BJ (cell line): Measurements from ENCODE around the gene LRRC43. TPM values are rescaled to one million over a fixed set of nuclear protein-coding genes. Genes with fewer than 3 reads are reported as not detected.

Experiments used
- CTCF ChIA-PET: fragments of 350-600 bp; formaldehyde crosslinking; extraction: SDS; loops from one replicate; lab custom pipeline; 2021; ENCODE audit warnings: antibody characterized with exemption, inconsistent platforms; lab: Yijun Ruan, JAX
- POLR2A ChIA-PET: fragments of 300-600 bp; sonication (Branson Sonifier 250); formaldehyde crosslinking; extraction: SDS; loops from one replicate; lab custom pipeline; 2021; ENCODE audit warnings: antibody characterized with exemption; lab: Charles Lee
- DNase-seq: peaks from one replicate; pipeline ENCODE4 v3.0.0-alpha.2; 2011; ENCODE audit warnings: low read depth
- H3K27me3 ChIP-seq: 2 replicates; pipeline ENCODE4 v1.6.0; 2011; ENCODE audit warnings: low read length; ENCODE audit not compliant: control insufficient read depth, insufficient read depth
- H3K36me3 ChIP-seq: 2 replicates; pipeline ENCODE4 v1.5.1; 2011; ENCODE audit warnings: low read length; ENCODE audit not compliant: control insufficient read depth, insufficient read depth
- H3K4me3 ChIP-seq: 2 replicates; pipeline ENCODE4 v1.5.1; 2011; ENCODE audit warnings: low read depth, mild to moderate bottlenecking, control low read depth, low read length
- CTCF ChIP-seq: IDR thresholded peaks from 2 replicates; pipeline ENCODE4 v1.5.1; 2011; ENCODE audit warnings: low read depth, mild to moderate bottlenecking, control low read depth, inconsistent platforms, low read length, moderate library complexity; ENCODE audit not compliant: insufficient read depth
- polyA plus RNA-seq: library from polyadenylated mRNA; depleted of rRNA; stranded (reverse); fragments of >200 nt; gene quantifications from 2 replicates; pipeline ENCODE4 v1.2.3, GENCODE V29; 2011

The LRRC43 gene
- polyA plus RNA-seq, 1 experiment: 1.6 TPM

DNA sequence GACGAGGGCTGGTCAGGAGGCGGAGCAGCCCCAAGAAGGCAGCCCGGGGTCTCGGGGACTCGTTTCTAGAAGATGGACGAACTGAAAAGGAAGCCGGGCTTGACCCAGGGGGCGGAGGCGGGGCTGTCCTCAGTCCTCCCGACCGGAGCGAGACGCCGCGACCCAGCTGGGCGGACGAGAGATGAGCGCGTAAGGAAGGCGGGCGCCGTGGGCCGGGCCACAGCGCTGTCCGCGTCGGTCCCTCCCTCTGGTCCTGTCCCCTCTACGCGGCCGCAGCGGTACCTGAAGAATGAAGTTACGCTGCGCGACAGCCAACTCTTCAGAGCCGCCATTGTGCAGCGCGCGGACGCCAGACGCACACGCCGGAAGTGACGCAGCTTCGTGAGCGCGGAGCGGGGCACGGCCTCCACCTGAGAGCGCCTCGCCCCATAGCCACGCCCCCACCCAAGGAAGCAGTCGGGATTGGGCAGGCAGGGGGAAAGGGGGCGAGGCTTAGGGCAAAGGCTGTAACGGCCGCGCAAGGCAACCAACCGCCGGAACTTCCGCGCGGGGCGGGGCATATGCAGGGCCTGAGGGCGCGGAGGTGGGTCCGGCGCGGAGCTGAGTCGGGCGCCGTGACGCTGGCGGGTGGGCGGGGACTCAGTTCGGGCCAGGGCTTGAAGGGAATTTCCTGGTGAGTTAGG lies 42.9 kb downstream of the LRRC43 start, which contains the start of gene DIABLO:
TSS of gene DIABLO (minus strand) at position 370 of the 683 bp plus-strand sequence. CDS start at position 332, 38 bp downstream.
- H3K36me3 ChIP-seq: peaks cover 17% of the 10 kb centered on the region
- peak within 1 kb of the TSS; percentile 99 for H3K4me3 ChIP-seq
- ChIA-PET CTCF (interaction anchor here (0.7 kb wide), 1 partner anchor 24 kb away, joined by 3 read pairs; no protein-coding TSS in a partner anchor), POLR2A (interaction anchor here (0.5 to 0.7 kb wide), 3 partner anchors 19 to 423 kb away, joined by 3 read pairs; no protein-coding TSS in a partner anchor)
- TF ChIP-seq CTCF: no peak
- peak; percentile 97 for DNase-seq
- H3K27me3 ChIP-seq: no peaks in the 10 kb centered on the region

DNA sequence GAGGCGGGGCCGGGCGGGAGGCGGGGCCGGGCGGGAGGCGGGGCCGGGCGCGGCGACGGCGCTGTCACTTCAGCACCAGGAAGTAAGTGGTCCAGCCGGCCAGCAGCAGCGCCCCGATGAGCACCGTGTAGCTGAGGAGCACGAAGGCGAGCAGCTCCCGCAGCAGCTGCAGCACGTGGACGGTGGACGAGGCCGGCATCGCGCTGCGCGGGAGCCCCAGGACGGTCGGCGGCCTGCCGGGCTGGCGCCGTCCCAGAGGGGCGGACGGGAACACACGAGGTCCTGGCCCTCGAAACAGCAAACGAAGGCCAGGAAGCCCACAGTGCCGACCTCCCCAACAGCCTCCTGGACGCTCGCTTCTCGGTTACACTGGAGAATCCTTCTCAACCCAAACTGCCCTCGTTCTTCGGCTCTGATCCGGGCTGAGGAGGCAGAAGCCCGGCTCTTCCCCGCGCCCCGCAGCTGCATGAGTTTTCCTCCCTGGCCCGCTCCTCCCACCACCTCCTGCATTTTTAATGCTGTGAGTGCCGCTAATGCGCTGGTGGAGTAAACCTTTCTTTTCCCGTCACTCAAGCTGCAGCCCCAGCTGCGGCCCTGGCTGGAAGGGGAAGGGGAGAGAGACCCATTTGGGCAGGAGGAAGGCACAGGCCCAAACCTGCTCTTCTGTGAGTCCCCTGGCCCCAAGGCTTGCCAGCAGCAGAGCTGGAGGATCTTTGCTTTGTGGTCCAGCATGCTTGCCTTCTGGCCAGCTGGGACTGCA lies 43.6 kb downstream of the LRRC43 start:
- Histone ChIP-seq H3K36me3 (peaks cover 13% of the 10 kb centered on the region), H3K4me3 (peak overlapping the region; percentile 37), H3K27me3 (no peaks in the 10 kb centered on the region)
- CTCF ChIA-PET: no interaction called here
- TF ChIP-seq CTCF: no peak
- POLR2A ChIA-PET: interaction anchor here (0.5 to 0.6 kb wide), 2 partner anchors 18 to 423 kb away, joined by 3 read pairs; no protein-coding TSS in a partner anchor
- DNase-seq: no peak

DNA sequence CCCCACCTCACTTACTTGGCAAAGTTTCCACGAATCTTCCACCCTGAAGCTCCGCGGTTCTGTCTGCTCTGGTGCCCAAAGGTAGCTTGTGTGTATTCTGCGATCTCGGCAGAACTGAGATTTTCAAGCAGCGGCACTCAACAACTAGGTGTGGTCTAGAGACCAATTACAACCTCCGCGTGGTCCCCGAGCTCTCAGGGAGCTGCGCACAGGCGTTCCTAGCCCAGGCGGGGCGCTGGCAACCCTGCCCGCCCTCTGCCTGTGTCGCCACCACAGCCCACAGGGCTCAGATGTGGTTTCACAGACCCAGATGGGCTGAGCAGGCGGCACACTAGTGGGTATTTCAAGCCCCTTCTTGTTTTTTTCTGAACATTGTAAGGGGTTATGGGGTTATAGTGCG lies 44.4 kb downstream of the LRRC43 start:
- POLR2A ChIA-PET: no interaction called here
- CTCF ChIA-PET: no interaction called here

DNA sequence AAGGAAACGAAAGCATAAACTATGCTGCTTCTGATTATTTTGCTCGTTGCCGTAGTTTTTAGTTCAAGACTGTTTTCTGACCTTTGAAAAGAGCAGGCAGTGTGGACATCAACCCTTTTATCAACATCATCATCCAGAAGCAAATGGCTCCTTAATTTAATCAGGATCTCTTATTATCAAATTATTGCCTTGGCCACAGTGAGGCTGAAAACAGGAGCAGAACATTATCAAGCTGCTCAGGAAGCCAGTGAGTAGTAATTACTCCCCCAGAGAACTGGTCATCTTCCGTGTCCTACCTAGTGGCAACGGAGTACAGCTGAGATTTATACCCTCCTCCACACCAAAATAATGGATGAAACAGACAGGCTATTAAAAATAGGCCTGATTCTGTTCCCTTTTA lies 45.2 kb downstream of the LRRC43 start:
- Histone ChIP-seq H3K36me3 (peaks cover 8% of the 10 kb centered on the region), H3K27me3 (no peaks in the 10 kb centered on the region), H3K4me3 (no peak overlapping the region)
- POLR2A ChIA-PET: no interaction called here
- DNase-seq: no peak
- TF ChIP-seq CTCF: no peak
- CTCF ChIA-PET: no interaction called here

More for the DNA sequence above, 44.4 kb downstream of the LRRC43 start:
- Histone ChIP-seq H3K4me3 (no peak overlapping the region), H3K36me3 (peaks cover 12% of the 10 kb centered on the region), H3K27me3 (no peaks in the 10 kb centered on the region)
- no peak for DNase-seq
- no peak for TF ChIP-seq CTCF

DNA sequence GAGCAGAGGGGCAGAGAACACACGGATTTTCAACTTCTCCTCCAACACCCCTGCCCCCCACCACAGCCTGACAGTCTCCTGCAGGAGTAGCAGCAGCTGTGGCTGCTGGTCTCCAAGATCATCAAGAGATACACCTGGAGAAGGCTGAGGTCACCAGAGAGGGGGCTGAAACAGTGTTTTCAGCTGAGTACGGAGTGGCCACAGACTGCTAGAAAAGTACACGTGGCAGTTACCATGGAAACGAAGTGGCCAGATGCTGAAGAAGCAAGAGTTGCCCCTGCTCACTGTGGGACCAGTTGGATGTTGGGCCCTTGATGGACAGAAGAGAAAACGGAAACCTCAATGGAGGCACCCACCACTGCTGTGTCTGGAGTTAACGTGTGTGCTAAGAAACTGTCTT lies 47.9 kb downstream of the LRRC43 start:
- ChIA-PET CTCF (interaction anchor here (0.7 kb wide), 1 partner anchor 47 kb away, joined by 4 read pairs; no protein-coding TSS in a partner anchor), POLR2A (no interaction called here)
- no peak for DNase-seq
- H3K36me3 ChIP-seq: peaks cover 15% of the 10 kb centered on the region
- H3K27me3 ChIP-seq: no peaks in the 10 kb centered on the region
- H3K4me3 ChIP-seq: no peak overlapping the region
- no peak for TF ChIP-seq CTCF
